GM12891 (cell line): ENCODE data around the gene ITFG1.
"Not testable (repeated sequence)": the region's sequence is repeated elsewhere in the genome, so short reads cannot be mapped to it uniquely, and the experiment has no call there.

Source experiments
- DNase-seq: peaks from one replicate; pipeline ENCODE4 v3.0.0; 2011; ENCODE audit warnings: low spot score; ENCODE audit not compliant: insufficient read length
- FAIRE-seq: peaks from 2 replicates; lab custom pipeline; 2011; peaks lifted over from hg19 to GRCh38; lab: Jason Lieb, UNC
- PAX5 ChIP-seq: IDR thresholded peaks from 2 replicates; pipeline ENCODE4 v1.6.1; 2011; ENCODE audit warnings: low read length, moderate library complexity, mild to moderate bottlenecking; ENCODE audit not compliant: insufficient read depth, severe bottlenecking
- POLR2A ChIP-seq: IDR thresholded peaks from 2 replicates; pipeline ENCODE4 v1.6.1; 2011; ENCODE audit warnings: low read depth, low read length, control low read depth
- POLR2AphosphoS5 ChIP-seq: IDR thresholded peaks from 2 replicates; pipeline ENCODE4 v1.6.1; 2011; ENCODE audit warnings: low read depth, low read length, control low read depth
- POU2F2 ChIP-seq: IDR thresholded peaks from 2 replicates; pipeline ENCODE4 v1.6.1; 2011; ENCODE audit warnings: low read depth, mild to moderate bottlenecking, control low read depth, low read length, moderate library complexity
- SPI1 ChIP-seq: IDR thresholded peaks from 2 replicates; pipeline ENCODE4 v1.6.1; 2011; ENCODE audit warnings: low read depth, low read length, control low read depth
- TAF1 ChIP-seq: IDR thresholded peaks from 2 replicates; pipeline ENCODE4 v1.6.1; 2011; ENCODE audit warnings: low read depth, low read length, control low read depth

Gene ITFG1

DNA sequence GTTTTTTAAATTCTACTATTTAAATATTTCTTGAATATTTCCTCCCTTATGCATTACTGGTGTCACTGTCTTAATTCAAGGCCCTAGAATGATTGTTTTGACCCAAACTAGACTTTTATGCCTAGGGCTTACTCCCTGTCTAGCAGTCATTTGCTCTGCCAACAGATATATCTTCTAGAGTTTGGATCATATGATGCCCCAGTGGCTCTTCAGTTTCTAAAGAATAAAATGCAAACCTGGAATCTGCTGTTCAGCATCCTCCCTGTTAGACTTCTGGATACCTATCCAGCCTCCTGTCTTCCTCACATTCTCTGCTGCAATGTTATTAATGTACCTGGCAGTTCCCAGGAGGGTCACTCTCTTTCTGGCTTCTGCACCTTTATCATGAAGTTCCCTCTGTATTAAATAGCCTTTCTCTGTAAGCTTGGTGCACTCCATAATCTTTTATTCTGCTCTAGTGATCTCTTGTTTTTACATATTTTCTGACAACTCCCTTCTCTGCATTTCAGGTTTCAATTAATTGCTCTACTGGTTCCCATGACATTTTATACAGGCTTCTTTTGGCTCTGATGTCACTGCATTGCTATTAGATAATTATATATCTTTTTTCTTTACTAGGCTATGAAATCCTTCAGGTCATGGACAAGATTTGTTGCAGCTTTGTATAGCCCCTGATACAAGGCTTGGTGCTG is 15.9 kb upstream of the ITFG1 start:
- DNase-seq (no peak), FAIRE-seq (no peak)
- no peak for TF ChIP-seq POLR2A
- no peak for TF ChIP-seq POLR2AphosphoS5
- no peak for TF ChIP-seq TAF1
- TF ChIP-seq SPI1, result no peak
- no peak for TF ChIP-seq PAX5
- no peak for TF ChIP-seq POU2F2

GRCh38 chr16:47475786-47476185 is 14.9 kb upstream of the ITFG1 start:
- DNase-seq (no peak), FAIRE-seq (no peak)
- TF ChIP-seq PAX5 (no peak), POLR2A (no peak), TAF1 (no peak), POLR2AphosphoS5 (no peak), POU2F2 (no peak), SPI1 (no peak)

- DNase-seq, result no peak
- no peak for FAIRE-seq
- TF ChIP-seq TAF1, result no peak
- TF ChIP-seq POLR2AphosphoS5, result no peak
- TF ChIP-seq POU2F2, result no peak
- TF ChIP-seq POLR2A, result no peak
- no peak for TF ChIP-seq PAX5
- no peak for TF ChIP-seq SPI1
These were observed 12.9 kb upstream of the ITFG1 start for GRCh38 chr16:47473792-47474191.

DNA sequence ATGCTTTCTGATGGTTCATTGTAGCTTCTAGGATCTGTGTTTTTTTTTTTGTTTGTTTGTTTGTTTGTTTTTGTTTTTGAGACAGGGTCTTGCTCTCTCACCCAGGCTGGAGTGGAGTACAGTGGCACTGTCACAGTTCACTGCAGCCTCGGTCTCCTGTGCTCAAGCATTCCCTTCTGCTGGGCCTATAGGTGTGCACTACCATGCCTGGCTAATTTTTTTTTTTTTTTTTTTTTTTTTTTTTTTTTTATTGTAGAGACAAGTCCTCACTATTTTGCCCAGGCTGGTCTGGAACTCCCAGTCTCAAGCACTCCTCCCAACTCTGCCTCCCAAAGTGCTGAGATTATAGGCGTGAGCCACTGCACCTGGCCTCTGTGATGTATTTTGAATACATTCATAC is 12.1 kb upstream of the ITFG1 start:
- not testable (repeated sequence) for FAIRE-seq, DNase-seq

GRCh38 chr16:47470810-47471209 is 9.9 kb upstream of the ITFG1 start:
- no peak for FAIRE-seq

DNA sequence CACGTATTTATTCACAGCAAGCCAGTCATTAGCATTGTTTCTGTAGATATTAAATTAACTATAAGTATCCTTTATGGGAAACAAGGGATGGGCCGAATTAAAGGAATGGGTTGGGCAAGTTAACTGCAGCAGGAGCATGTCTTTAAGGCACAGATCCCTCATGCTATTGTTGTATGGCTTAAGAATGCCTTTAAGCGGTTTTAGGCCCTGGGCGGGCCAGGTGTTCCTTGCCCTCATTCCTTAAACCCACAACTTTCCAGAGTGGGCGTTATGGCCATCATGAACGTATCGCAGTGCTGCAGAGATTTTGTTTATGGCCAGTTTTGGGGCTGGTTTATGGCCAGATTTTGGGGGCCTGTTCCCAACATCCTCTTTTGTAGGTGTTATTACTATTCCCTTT is 9.3 kb upstream of the ITFG1 start:
- FAIRE-seq, result no peak
- DNase-seq, result no peak
- no peak for TF ChIP-seq SPI1
- no peak for TF ChIP-seq POLR2A
- no peak for TF ChIP-seq POLR2AphosphoS5
- no peak for TF ChIP-seq TAF1
- no peak for TF ChIP-seq PAX5
- TF ChIP-seq POU2F2, result no peak

More at GRCh38 chr16:47470810-47471209, 9.9 kb upstream of the ITFG1 start:
- no peak for DNase-seq
- TF ChIP-seq POU2F2, result no peak
- no peak for TF ChIP-seq SPI1
- no peak for TF ChIP-seq POLR2AphosphoS5
- no peak for TF ChIP-seq PAX5
- no peak for TF ChIP-seq TAF1
- TF ChIP-seq POLR2A, result no peak

DNA sequence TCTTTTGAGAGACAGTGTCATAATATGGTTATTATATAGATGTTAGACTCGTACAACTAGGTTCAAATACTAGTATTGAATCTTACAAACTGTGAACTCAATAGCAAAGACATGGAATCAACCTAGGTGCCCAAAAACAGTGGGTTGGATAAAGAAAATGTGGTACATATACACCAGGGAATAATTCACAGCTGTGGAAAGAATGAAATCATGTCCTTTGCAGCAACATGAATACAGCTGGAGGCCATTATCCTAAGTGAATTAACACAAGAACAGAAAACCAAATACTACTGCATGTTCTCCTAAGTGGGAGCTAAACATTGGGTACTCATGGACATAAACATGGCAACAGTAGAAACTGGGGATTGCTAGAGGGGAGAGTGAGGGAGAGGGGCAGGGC is 8.4 kb upstream of the ITFG1 start:
- no peak for DNase-seq
- no peak for FAIRE-seq
- TF ChIP-seq TAF1 (no peak), POLR2AphosphoS5 (no peak), POLR2A (no peak), SPI1 (no peak), POU2F2 (no peak), PAX5 (no peak)

DNA sequence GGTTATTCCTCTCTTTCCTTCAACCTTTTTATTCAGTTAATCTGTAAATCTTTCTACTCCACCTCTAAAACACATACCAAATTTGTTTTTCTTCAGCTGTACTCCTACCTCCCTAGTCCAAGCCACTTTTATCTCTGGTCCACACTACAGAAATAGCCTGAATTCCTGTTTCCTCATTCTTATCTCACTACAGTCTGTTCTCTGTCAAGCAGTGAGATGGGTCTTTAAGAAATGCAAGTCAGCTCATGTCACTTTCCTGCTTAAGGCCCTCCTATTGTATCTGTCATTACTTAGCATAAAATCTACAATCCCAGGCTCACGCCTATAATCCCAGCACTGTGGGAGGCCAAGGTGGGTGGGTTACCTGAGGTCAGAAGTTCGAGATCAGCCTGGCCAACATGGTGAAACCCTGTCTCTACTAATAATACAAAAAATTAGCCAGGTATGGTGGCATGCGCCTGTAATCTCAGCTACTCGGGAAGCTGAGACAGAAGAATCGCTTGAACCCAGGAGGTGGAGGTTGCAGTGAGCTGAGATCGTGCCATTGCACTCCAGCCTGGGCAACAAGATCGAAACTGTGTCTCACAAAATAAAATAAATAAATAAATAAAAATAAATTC is 7.3 kb upstream of the ITFG1 start:
- FAIRE-seq, DNase-seq: not testable (repeated sequence)

GRCh38 chr16:47467501-47467900 is 6.6 kb upstream of the ITFG1 start:
- no peak for FAIRE-seq
- no peak for TF ChIP-seq PAX5
- TF ChIP-seq TAF1, result no peak
- TF ChIP-seq SPI1, result no peak
- no peak for TF ChIP-seq POLR2AphosphoS5
- TF ChIP-seq POU2F2, result no peak
- TF ChIP-seq POLR2A, result no peak
- DNase-seq, result no peak

- TF ChIP-seq TAF1, result no peak
- TF ChIP-seq PAX5, result no peak
- TF ChIP-seq POU2F2, result no peak
- no peak for TF ChIP-seq SPI1
- no peak for TF ChIP-seq POLR2AphosphoS5
- TF ChIP-seq POLR2A, result no peak
- DNase-seq (no peak), FAIRE-seq (no peak)
These were observed 5.2 kb upstream of the ITFG1 start for GRCh38 chr16:47465919-47466630.
